ENCODE measurements around the gene CRLF3.
"Not testable (repeated sequence)": the region's sequence is repeated elsewhere in the genome, so short reads cannot be mapped to it uniquely, and the experiment has no call there.

Gene CRLF3

DNA sequence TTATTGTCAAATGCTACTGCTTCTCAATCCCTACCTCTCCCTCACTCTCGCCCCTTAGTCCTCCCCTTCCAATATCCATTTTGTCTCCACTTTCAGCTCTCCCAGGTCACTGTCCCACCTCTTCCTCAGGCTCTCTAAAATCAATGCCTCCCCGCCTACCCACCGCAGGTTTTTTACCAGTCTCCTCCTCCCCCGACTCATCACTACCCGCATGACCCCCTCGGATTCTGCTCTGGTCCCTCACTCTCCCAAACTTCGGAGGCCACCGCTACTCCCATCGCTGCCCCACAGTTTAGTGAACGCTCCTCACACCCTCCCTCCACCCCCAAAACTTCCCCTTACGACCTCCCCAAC lies 513 bp downstream of the CRLF3 start:
- peaks cover 24 to 46% of the 10 kb centered on the region in 2 donors for H3K4me1 Mint-ChIP-seq
- H3K36me3 Mint-ChIP-seq, result peaks cover 2 to 11% of the 10 kb centered on the region in 2 donors
- H3K27me3 Mint-ChIP-seq, result no peaks in the 10 kb centered on the region
- H3K4me3 Mint-ChIP-seq, result peak overlapping the region; percentile 87 to 95
- H3K27ac Mint-ChIP-seq, result peak overlapping the region; percentile 94
- ATAC-seq (replicated peaks) (peak in 1 of 2 donors; percentile 18), DNase-seq (peak; percentile 17)
- H3K9me3 Mint-ChIP-seq, result no peaks in the 10 kb centered on the region

DNA sequence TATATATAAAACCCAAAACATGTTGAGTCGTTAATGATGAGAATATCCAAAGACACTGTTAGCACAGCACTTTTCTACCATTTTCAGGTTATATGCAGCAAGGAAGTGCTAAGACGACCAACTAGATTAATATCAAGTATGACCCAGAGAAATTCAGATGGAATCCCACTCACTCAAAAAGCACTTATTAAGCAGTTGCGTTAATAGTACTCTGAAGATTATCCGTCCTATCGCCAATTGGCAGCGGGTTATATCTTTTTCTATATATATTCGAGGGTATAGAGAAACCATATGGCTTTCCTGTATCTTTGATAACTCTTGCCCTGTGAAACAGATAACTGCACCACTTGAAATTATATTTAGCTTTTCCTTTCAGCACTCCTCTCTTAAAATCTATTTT lies 1.1 kb downstream of the CRLF3 start:
- Mint-ChIP-seq H3K4me3 (peak overlapping the region; percentile 87 to 95), H3K27ac (peak overlapping the region; percentile 94), H3K36me3 (peaks cover 7 to 17% of the 10 kb centered on the region in 2 donors), H3K27me3 (no peaks in the 10 kb centered on the region), H3K4me1 (peaks cover 28 to 51% of the 10 kb centered on the region in 2 donors), H3K9me3 (no peaks in the 10 kb centered on the region)
- DNase-seq, result no peak
- no peak for ATAC-seq (replicated peaks)

DNA sequence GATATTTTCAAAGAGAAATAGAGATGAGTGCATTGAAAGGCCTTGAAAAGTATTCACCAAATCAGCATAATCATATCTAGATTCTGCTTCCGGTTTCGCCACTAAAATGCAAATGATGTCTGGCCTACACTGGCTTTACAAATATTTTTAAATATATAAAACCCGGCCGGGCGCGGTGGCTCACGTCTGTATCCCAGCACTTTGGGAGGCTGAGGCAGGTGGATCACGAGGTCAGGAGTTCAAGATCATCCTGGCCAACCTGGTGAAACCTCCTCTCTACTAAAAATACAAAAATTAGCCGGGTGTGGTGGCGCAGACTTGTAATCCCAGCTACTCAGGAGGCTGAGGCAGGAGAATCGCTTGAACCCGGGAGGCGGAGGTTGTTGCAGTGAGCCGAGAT lies 1.6 kb downstream of the CRLF3 start:
- peak overlapping the region; percentile 87 to 95 for H3K4me3 Mint-ChIP-seq
- peaks cover 7 to 17% of the 10 kb centered on the region in 2 donors for H3K36me3 Mint-ChIP-seq
- DNase-seq, result not testable (repeated sequence)

DNA sequence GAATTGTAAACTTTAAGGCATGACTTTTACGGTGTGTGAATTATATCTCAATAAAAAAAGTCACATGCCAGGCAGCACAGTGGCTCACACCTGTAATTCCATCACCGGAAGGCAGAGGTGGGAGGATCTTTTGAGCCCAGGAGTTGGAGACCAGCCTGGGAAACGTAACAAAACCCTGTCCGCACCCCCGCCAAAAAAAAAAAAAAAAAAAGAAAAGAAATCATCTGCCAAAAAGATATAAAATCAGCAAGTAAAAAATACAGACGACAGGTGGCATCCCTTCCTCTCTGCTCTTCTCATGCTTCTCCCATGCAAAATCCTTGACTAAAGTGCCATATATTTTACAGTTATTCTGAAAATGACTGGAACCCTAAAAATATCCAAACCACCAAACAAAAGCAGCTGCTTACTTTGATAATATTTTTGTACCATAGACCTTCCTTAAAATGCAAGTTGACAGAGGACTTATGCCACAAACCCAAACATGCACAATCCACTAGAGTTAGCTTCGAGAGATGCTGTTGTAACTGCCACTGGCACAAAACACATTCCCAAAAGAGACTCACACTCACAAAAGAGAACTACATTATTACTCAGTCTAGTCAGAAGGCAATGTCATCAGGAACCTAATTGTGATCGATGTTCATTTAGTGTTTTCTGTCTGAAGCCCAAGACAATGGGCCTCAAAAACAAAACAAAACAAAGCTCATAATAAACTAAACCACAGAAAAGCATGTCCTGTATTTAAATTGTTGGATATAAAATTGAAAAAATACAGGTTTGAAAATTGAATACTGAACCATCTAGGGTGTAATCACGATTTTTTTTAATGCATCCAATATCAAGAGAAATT lies 2.4 kb downstream of the CRLF3 start:
- no peaks in the 10 kb centered on the region for H3K9me3 Mint-ChIP-seq
- H3K27ac Mint-ChIP-seq, result peak overlapping the region; percentile 44
- no peaks in the 10 kb centered on the region for H3K27me3 Mint-ChIP-seq
- H3K4me3 Mint-ChIP-seq, result peak overlapping the region; percentile 87 to 95
- no peak for DNase-seq
- ATAC-seq (replicated peaks), result no peak
- H3K4me1 Mint-ChIP-seq, result peaks cover 28 to 53% of the 10 kb centered on the region in 2 donors
- H3K36me3 Mint-ChIP-seq, result peaks cover 7 to 18% of the 10 kb centered on the region in 2 donors

More for the DNA sequence above, 1.6 kb downstream of the CRLF3 start:
- H3K9me3 Mint-ChIP-seq; ATAC-seq (replicated peaks); H3K27me3 Mint-ChIP-seq: not testable (repeated sequence)
- Mint-ChIP-seq H3K27ac (peak overlapping the region; percentile 20), H3K4me1 (peaks cover 28 to 53% of the 10 kb centered on the region in 2 donors)

DNA sequence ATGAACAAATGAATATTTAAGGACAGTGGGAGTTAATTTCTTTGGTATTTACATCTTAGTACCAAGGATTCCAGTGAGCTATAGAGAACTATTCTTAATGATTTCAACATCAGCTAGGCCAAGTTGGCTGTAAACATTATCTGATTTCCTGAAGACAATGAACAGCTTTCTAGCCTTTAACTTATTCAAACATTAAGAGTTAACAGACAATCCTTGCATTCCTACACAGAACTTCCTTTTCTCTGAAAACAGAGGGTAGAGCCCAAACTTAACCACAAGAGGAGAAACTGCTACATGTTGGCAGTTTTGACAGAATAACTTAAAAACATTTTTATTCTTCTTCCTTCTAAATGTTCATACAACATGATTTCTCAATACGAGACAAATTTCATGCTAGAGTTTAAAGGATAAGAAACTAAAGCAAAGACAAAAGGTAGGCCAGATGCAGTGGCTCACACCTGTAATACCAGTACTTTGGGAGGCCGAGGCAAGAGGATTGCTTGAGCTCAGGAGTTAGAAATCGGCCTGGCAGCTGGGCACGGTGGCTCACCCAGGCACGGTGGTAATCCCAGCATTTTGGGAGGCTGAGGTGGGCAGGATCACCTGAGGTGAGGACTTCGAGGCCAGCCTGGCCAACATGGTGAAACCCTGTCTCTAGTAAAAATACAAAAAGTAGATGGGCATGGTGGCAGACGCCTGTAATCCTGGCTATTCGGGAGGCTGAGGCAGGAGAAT lies 4.4 kb downstream of the CRLF3 start:
- ATAC-seq (replicated peaks) (no peak), DNase-seq (no peak)
- H3K4me3 Mint-ChIP-seq, result peak overlapping the region; percentile 64
- H3K9me3 Mint-ChIP-seq, result no peaks in the 10 kb centered on the region
- H3K27ac Mint-ChIP-seq, result peak overlapping the region; percentile 93
- no peaks in the 10 kb centered on the region for H3K27me3 Mint-ChIP-seq
- peaks cover 30 to 60% of the 10 kb centered on the region in 2 donors for H3K4me1 Mint-ChIP-seq
- peaks cover 9 to 25% of the 10 kb centered on the region in 2 donors for H3K36me3 Mint-ChIP-seq

DNA sequence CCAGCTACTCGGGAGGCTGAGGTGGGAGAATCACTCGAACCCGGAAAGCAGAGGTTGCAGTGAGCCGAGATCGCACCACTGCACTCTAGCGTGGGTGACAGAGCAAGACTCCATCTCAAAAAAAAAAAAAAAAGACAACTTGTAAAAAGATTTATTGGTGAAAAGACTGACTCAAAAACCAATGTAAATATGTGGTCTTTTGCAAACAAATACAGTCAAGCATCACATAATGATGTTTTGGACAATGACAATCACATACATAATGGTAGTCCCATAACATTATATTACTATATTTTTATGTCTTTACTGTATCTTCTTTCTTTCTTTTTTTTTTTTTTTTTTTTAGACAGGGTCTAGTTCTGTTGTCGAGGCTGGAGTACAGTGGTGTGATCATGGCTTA lies 8.3 kb downstream of the CRLF3 start:
- peaks cover 29 to 48% of the 10 kb centered on the region in 2 donors for H3K4me1 Mint-ChIP-seq
- H3K36me3 Mint-ChIP-seq, result peaks cover 7 to 24% of the 10 kb centered on the region in 2 donors
- H3K27ac Mint-ChIP-seq, result peak overlapping the region; percentile 47
- H3K9me3 Mint-ChIP-seq, result no peaks in the 10 kb centered on the region
- ATAC-seq (replicated peaks) (no peak), DNase-seq (no peak)
- no peak overlapping the region for H3K4me3 Mint-ChIP-seq
- no peaks in the 10 kb centered on the region for H3K27me3 Mint-ChIP-seq

DNA sequence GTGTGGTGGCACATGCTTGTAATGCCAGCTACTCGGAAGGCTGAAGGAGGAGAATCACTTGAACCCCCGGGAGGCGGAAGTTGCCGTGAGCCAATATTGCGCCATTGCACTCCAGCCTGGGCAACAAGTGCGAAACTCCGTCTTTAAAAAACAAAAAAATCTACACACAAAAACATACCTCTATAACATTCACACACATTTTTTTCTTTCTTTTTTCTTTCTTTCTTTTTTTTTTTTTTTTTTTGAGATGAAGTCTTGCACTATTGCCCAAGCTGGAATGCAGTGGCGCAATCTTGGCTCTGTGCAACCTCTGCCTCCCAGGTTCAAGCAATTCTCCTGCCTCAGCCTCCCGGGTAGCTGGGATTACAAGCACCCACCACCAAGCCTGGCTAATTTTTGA lies 9.6 kb downstream of the CRLF3 start:
- not testable (repeated sequence) for H3K27me3 Mint-ChIP-seq; H3K9me3 Mint-ChIP-seq; ATAC-seq (replicated peaks); H3K4me3 Mint-ChIP-seq; H3K27ac Mint-ChIP-seq; DNase-seq
- peaks cover 25 to 47% of the 10 kb centered on the region in 2 donors for H3K4me1 Mint-ChIP-seq
- H3K36me3 Mint-ChIP-seq, result peaks cover 7 to 20% of the 10 kb centered on the region in 2 donors

DNA sequence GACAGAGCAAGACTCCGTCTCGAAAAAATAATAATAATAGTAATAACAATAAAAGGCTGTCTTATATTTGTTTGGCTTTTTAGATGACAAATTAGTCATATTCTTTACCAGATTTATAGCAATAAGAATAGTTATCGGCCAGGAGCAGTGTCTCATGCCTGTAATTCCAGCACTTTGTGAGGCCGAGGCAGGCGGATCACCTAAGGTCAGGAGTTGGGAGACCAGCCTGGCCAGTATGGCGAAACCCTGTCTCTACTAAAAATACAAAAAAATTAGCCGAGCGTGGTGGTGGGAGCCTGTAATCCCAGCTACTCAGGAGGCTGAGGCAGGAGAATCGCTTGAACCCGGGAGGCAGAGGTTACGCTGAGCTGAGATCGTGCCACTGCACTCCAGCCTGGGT lies 10.3 kb downstream of the CRLF3 start:
- H3K9me3 Mint-ChIP-seq; H3K27ac Mint-ChIP-seq; DNase-seq; ATAC-seq (replicated peaks); H3K27me3 Mint-ChIP-seq; H3K4me3 Mint-ChIP-seq: not testable (repeated sequence)
- Mint-ChIP-seq H3K36me3 (peaks cover 10 to 20% of the 10 kb centered on the region in 2 donors), H3K4me1 (peaks cover 27 to 47% of the 10 kb centered on the region in 2 donors)

DNA sequence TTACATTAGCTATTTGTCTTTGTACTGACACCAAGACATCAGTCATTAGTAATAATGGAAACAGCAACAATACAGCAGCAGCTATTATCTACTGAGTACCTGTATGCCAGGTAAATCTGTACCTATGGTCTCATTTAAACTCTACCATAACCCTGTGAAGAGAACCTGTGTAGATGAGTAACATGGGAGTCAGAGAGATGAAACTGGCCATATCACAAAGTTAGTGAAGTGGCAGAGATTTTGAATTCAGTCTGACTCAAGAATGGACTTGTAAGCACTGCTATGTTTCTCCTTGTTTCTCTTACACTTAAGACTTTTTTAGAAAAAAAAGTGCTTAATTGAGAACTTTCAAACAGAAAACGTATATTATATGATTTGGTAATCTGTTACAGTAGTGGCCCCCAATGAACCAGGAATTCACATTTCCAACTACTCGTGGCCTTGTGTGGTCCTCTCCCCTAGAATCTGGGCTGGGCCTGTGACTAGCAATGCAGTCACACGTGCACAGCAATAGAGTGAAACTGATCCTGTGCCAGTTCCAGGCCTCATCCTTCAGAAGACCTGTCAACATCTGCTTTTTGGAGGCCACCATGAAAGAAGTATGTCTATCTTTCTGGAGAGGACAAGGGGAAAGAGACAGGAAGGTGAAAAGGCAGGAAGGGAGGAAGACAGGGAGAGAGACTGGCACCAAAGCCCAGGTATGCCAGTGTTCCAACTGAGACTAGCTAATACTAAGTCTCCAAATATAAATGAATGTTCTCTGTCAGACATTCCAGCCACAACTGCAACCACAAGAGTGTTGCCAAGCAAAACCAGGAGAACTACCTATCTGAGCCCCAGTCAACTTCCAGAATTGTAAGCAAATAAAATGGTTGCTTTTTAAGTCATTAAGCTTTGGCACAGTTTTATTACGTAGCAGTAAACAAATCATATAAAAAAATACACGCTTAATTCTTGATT lies 12.0 kb downstream of the CRLF3 start:
- Mint-ChIP-seq H3K4me1 (peaks cover 22 to 46% of the 10 kb centered on the region in 2 donors), H3K4me3 (no peak overlapping the region), H3K36me3 (peaks cover 7 to 13% of the 10 kb centered on the region in 2 donors), H3K27ac (peak overlapping the region; percentile 88), H3K27me3 (no peaks in the 10 kb centered on the region), H3K9me3 (no peaks in the 10 kb centered on the region)
- no peak for ATAC-seq (replicated peaks)
- no peak for DNase-seq

DNA sequence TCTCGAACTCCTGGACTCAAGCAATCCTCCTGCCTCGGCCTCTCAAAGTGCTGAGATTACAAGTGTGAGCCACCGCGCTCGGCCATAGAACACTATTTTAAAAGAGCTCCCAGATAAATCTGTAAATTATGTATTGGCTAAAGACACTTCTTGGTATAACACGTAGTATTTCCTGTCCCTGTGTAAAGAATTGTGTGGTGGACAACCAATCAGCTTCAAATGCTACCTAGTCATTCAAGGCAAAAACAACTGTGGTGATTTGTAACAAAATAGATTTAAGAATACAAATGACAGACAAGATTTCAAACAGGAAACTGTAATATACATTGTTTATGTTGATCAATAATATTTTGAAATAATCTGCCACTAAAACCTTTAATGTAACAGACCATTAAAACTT lies 14.6 kb downstream of the CRLF3 start:
- H3K27me3 Mint-ChIP-seq, result no peaks in the 10 kb centered on the region
- ATAC-seq (replicated peaks), result no peak
- peak overlapping the region; percentile 96 for H3K27ac Mint-ChIP-seq
- H3K4me1 Mint-ChIP-seq, result peaks cover 29 to 58% of the 10 kb centered on the region in 2 donors
- peak overlapping the region; percentile 46 to 82 for H3K4me3 Mint-ChIP-seq
- DNase-seq, result no peak
- H3K36me3 Mint-ChIP-seq, result peaks cover 5 to 6% of the 10 kb centered on the region in 2 donors
- H3K9me3 Mint-ChIP-seq, result no peaks in the 10 kb centered on the region

DNA sequence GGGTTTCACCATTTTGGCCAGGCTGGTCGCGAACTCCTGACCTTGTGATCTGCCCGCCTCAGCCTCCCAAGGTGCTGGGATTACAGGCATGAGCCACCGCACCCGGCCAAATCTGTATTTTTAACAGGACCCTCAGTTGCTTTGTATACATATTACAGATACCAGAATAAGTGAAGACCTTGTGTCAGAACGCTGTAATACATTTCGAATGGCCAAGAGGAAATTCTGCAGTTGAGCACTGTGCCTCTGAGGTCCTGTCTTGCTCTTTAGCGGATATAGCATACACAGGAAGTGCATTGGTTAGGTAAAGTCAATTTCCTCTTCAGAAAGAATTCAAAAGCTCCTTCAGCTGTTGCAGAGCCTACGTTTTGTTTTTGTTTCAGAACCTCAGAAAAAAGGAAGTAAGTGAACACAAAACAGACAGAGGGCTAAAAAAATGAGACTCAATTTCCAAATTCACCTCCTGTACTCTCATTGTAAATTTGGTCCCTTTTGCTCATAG lies 15.7 kb downstream of the CRLF3 start:
- H3K27ac Mint-ChIP-seq, result peak overlapping the region; percentile 96
- DNase-seq (peak; percentile 41), ATAC-seq (replicated peaks) (peak; percentile 99)
- H3K4me1 Mint-ChIP-seq, result peaks cover 33 to 66% of the 10 kb centered on the region in 2 donors
- peaks cover 11 to 15% of the 10 kb centered on the region in 2 donors for H3K36me3 Mint-ChIP-seq
- no peaks in the 10 kb centered on the region for H3K27me3 Mint-ChIP-seq
- peaks cover 0 to 2% of the 10 kb centered on the region in 2 donors for H3K9me3 Mint-ChIP-seq
- H3K4me3 Mint-ChIP-seq, result peak overlapping the region; percentile 75 to 82

DNA sequence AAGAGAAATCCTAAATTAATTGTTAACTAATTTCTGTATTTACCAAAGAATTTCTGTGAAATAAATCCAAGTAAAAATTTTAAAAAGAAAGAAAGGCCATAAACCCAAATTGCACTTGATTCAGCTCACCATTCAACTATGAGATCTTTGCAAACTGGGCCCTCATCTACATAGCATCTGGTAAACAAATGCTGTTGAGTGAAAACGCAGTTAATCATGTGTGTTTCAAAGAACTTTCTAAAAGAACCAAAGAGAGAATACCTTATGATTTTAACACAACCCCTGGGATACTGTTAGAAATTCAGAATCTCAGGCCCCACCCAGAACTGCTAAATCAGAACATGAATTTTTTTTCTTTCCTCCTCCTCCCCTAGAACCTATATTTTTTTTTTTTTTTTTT lies 16.6 kb downstream of the CRLF3 start:
- peak overlapping the region; percentile 65 for H3K27ac Mint-ChIP-seq
- H3K4me3 Mint-ChIP-seq, result no peak overlapping the region
- H3K9me3 Mint-ChIP-seq, result peaks cover 4 to 6% of the 10 kb centered on the region in 2 donors
- H3K4me1 Mint-ChIP-seq, result peaks cover 32 to 65% of the 10 kb centered on the region in 2 donors
- no peaks in the 10 kb centered on the region for H3K27me3 Mint-ChIP-seq
- ATAC-seq (replicated peaks) (no peak), DNase-seq (no peak)
- peaks cover 18 to 22% of the 10 kb centered on the region in 2 donors for H3K36me3 Mint-ChIP-seq

DNA sequence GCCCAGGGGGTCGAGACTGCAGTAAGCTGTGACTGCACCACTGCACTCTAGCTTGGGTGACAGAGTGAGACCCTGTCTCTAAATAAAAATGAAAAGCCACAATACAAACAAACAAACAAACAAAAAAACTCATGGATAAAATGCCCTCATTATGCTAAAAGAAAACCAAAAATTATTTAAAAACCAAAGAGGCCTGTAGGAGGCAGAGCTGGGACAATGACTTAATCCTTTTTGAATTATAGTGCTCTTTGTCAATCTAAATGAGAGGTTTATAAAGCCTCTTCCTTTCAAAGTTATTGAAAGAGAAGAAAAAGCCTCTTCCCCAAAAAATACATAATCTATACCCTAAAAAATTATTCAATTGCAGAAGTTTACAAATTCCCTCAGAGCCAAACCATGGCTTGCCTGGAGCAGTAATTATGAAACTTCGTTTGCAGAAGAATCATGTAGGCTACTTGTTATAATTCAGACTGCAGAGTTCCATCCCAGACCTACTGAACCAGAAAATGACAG lies 18.5 kb downstream of the CRLF3 start:
- no peak for ATAC-seq (replicated peaks)
- peaks cover 4 to 6% of the 10 kb centered on the region in 2 donors for H3K9me3 Mint-ChIP-seq
- peaks cover 25 to 57% of the 10 kb centered on the region in 2 donors for H3K4me1 Mint-ChIP-seq
- H3K4me3 Mint-ChIP-seq, result no peak overlapping the region
- no peaks in the 10 kb centered on the region for H3K27me3 Mint-ChIP-seq
- peaks cover 32 to 34% of the 10 kb centered on the region in 2 donors for H3K36me3 Mint-ChIP-seq
- H3K27ac Mint-ChIP-seq, result peak overlapping the region; percentile 37
- DNase-seq, result no peak
